Stimulated activated CD8-positive, alpha-beta memory T cell treated with anti-CD3 and anti-CD28 coated beads, Interleukin-12 subunit alpha, Interleukin-12 subunit beta, amount 100 ng/mL, for 4 hours (primary cell): Measurements from ENCODE around the gene CCL20.
"Not testable (repeated sequence)": the region's sequence is repeated elsewhere in the genome, so short reads cannot be mapped to it uniquely, and the experiment has no call there.

Experiments
- DNase-seq: peaks from one replicate; pipeline ENCODE4 v3.0.0-alpha.2; 2020; ENCODE audit warnings: low read depth

CCL20 gene

GRCh38 chr2:227813562-227814353 is at the start of gene CCL20:
CCL20 (plus strand) TSS chr2:227813842; CDS start chr2:227813912, 70 bp downstream.
- DNase-seq, result no peak

GRCh38 chr2:227765788-227766372 is 47.8 kb upstream of the CCL20 start:
- DNase-seq, result no peak

GRCh38 chr2:227766373-227766883 is 47.2 kb upstream of the CCL20 start:
- peak; percentile 10 for DNase-seq

- no peak for DNase-seq
These were observed 45.8 kb upstream of the CCL20 start for GRCh38 chr2:227767830-227768229.

- no peak for DNase-seq
These were observed 41.4 kb upstream of the CCL20 start for GRCh38 chr2:227772197-227772661.

GRCh38 chr2:227772932-227773331 is 40.7 kb upstream of the CCL20 start:
- DNase-seq, result no peak

- no peak for DNase-seq
These were observed 39.5 kb upstream of the CCL20 start for GRCh38 chr2:227774011-227774624.

- no peak for DNase-seq
These were observed 38.5 kb upstream of the CCL20 start for GRCh38 chr2:227774895-227775842.

GRCh38 chr2:227780981-227781615 is 32.5 kb upstream of the CCL20 start:
- no peak for DNase-seq

GRCh38 chr2:227781841-227782240 is 31.8 kb upstream of the CCL20 start:
- DNase-seq, result no peak

GRCh38 chr2:227782804-227783203 is 30.8 kb upstream of the CCL20 start:
- DNase-seq, result no peak

GRCh38 chr2:227783404-227784138 is 30.1 kb upstream of the CCL20 start:
- DNase-seq, result no peak

GRCh38 chr2:227785293-227785692 is 28.3 kb upstream of the CCL20 start:
- DNase-seq, result no peak

- DNase-seq, result no peak
These were observed 25.1 kb upstream of the CCL20 start for GRCh38 chr2:227788561-227789018.

- no peak for DNase-seq
These were observed 23.8 kb upstream of the CCL20 start for GRCh38 chr2:227789803-227790202.

GRCh38 chr2:227793148-227793712 is 20.4 kb upstream of the CCL20 start:
- no peak for DNase-seq

GRCh38 chr2:227796045-227796711 is 17.5 kb upstream of the CCL20 start:
- DNase-seq, result no peak

GRCh38 chr2:227796768-227797167 is 16.9 kb upstream of the CCL20 start:
- DNase-seq, result not testable (repeated sequence)

- no peak for DNase-seq
These were observed 14.4 kb upstream of the CCL20 start for GRCh38 chr2:227799202-227799601.
